ENCODE results near the gene EPB41L5.
"Not testable (repeated sequence)": the region's sequence is repeated elsewhere in the genome, so short reads cannot be mapped to it uniquely, and the experiment has no call there.

Gene EPB41L5

GRCh38 chr2:120148229-120148628, 135.4 kb downstream of the EPB41L5 start:
- DNase-seq: no peak

DNA sequence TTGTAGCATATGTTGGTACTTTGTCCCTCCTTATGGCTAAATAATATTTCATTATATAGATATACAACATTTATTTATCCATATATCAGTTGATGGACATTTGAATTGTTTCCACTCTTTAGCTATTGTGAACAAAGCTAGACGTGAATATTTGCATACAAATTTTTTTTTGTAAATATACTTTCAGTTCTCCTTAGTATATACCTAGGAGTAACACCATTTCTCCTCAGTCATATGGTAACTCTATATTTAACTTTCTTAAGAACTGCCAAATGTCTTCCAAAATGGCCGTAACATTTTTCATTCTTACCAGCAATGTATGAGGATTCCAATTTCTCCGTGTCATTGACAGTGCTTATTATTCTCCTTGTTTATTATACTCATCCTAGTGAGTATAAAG, 135.8 kb downstream of the EPB41L5 start:
- no peak for DNase-seq

DNA sequence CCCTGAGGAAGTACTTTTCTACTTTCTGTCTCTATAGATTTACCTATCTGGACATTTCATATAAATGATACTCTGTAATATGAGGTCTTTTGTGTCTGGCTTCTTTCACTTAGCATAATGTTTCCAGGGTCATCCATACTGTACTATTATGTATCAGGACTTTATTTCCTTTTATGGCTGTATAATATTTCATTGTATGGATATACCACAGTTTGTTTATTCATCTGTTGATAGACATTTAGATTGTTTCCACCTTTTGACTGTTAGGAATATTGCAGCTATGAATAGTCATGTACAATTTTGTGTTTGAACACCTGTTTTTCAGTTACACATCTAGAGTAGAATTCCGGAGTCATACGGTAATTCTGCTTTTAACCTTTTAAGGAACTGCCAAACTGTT, 136.5 kb downstream of the EPB41L5 start:
- DNase-seq: no peak

DNA sequence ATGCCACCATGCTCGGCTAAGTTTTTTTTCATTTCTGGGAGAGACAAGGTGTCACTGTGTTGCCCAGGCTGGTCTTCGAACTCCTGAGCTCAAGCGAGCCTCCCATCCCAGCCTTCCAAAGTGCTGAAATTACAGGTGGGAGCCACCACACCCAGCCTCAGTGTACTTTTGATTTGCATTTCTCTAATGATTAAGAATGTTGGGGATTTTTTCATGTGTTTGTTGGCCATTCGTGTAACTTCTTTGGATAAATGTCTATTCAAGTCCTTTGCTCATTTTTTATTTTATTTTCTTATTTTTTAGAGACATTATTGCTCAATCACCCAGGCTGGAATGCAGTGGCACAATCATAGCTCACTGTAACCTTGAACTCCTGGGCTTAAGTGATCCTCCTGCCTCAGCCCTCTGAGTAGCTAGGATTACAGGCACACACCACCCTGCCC, 137.2 kb downstream of the EPB41L5 start:
- DNase-seq: no peak

GRCh38 chr2:120155308-120155707, 142.4 kb downstream of the EPB41L5 start:
- no peak for DNase-seq

DNA sequence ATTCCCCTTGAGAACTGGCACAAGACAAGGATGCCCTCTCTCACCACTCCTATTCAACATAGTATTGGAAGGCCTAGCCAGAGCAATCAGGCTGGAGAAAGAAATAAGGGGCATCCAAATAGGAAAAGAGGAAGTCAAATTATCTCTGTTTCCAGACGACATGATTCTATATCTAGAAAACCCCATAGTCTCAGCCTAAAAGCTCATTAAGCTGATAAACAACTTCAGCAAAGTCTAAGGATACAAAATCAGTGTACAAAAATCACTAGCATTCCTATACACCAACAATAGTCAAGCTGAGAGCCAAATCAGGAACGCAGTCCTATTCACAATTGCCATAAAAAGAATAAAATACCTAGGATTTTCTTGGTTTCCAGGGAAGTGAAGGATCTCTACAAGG, 145.8 kb downstream of the EPB41L5 start:
- not testable (repeated sequence) for DNase-seq

DNA sequence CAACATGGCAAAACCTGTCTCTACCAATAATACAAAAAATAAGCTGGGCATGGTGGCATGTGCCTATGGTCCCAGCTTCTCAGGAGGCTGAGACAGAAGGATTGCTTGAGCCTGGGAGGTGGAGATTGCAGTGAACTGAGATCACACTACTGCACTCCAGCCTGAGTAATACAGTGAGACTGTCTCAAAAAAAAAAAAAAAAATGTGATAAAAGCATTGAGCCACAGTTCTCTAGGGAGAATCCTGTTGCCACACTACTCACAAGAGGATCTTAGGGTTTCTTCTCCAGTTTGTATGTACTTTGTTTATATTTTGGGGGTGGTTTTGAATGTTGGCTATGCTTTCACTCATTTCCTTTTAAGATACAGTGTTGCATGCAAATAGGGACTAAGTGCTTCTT, 148.3 kb downstream of the EPB41L5 start:
- peak; percentile 23 for DNase-seq

- no peak for DNase-seq
Measured at GRCh38 chr2:120162716-120163115, 149.8 kb downstream of the EPB41L5 start.

DNA sequence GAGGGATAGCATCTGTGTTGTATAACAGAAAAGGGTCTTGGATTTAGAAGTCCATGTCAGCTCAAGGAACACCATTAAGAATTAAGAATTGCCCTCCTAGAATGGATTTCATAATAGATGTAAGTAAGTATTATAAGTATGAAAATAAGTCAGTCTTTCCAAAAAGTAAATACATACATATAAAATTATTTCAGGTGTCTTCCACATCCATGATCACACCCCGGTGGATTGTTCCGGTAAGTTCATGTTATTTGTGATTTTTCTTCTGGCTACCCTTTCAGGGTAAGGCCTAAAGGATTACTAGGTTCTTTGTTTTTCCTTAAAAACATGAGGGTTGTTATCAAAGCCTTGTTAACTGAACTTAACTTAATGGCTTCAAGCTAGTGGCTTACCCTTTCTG, 154.4 kb downstream of the EPB41L5 start:
- DNase-seq: no peak

- DNase-seq: no peak
Measured at GRCh38 chr2:120169020-120169419, 156.1 kb downstream of the EPB41L5 start.

DNA sequence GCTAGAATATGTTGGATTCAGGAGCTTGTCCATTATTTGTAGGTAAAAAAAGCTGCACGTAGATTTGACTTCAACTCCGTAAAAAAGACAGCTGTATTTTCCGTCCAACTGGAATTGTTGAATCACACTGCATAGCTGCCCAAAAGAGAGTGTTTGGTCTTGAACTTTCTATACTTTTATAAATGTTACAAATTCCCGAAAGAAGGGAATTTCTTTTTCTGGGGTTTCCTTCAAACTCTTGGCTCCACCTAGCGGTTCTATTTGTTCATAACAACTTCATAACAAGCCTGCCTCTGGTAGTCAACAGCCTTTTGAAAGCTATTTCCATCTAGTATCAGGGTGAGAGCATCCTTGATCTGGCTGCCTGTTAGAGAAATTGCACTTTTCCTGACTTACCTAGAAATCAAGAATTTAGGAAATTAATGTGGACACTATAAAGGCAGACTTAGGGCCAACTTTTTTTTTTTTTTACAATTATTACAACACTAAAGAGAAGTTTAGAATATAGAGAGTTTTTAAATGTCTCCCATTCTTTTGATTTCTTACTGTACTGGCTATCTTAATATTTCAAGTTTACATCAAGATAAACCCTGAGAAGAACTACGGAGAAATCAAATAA, 162.2 kb downstream of the EPB41L5 start:
- DNase-seq: peak; percentile 64

- no peak for DNase-seq
Measured at GRCh38 chr2:120176526-120176925, 163.6 kb downstream of the EPB41L5 start.

- no peak for DNase-seq
Measured at GRCh38 chr2:120177001-120177621, 164.2 kb downstream of the EPB41L5 start.

DNA sequence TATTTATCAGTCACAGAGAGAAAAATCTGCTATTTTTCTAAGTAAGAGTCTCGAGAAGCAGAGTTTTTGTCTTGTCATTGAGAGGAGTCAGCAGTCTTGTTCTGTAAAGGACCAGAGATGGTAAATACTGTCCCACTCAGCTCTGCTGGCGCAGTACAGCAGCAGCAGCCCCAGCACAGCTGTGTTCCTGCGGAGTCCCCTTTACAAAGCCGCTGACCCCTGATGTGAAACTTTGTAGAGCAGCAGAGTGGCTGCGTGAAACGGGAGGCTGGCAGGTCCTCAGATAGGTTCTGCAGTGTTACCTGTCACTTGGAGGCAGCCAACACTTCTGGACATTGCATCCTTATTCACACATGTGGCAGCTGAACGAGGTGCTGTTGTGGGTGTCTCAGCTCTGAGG, 165.1 kb downstream of the EPB41L5 start:
- no peak for DNase-seq

DNA sequence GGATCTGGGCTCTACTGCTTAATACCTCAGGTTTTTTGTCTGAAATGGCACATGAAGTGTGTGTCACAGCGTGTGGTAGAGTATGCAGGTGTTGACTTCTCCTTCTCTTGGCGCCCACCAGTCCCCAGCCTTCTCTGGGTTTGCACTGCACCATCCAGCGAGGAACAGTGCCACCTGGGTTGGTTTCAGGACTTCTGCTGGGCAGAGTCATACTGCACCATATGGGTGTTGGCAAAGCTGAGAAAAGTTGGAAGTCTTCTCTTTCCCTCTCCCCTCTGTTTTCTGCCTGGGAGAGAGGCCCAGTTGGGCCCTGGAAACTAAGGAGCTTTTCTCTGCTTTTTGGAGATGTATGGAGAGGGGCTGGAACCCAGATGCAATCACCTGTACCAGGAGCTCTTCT, 166.5 kb downstream of the EPB41L5 start:
- DNase-seq: no peak

DNA sequence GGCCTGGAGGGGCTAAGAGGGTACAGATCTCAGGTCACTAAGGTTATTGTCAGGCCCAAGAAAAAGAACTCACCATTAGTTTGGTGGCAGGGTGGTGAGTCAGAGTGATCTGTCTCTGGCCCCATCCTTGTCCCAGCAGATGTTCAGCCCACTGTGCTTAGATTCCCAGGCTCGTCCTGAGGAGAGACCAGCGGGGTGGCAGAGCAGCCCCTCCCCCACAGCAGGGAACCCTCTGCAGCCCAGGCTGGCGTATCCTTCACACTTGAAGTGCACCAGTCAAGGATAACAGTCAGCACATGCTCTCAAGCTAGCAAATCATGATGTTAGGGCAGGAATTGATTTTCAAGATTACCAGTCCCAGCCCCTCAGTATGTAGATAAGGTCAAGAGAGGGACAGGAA, 167.2 kb downstream of the EPB41L5 start:
- DNase-seq: no peak

- no peak for DNase-seq
Measured at GRCh38 chr2:120182019-120182560, 169.2 kb downstream of the EPB41L5 start.

DNA sequence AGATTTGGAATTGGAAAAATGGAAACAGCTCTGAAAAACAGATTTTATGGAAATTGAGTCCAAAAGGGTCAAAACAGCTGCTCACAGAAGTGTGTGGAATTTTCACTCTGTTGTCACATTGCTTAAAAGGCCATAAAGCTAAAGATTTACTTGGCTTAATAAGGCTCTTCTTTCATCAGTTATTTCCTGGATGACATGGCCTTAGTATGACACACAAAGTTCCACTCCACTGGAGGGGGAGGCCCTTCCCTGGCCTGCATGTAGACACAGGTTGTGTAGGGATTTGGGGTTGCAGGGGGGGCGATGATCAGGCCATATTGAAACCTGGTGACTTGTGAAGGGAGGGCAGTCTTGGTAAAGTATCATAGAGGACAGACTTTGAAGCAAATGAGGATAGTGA, 176.3 kb downstream of the EPB41L5 start:
- no peak for DNase-seq

GRCh38 chr2:120192280-120192679, 179.4 kb downstream of the EPB41L5 start:
- no peak for DNase-seq

DNA sequence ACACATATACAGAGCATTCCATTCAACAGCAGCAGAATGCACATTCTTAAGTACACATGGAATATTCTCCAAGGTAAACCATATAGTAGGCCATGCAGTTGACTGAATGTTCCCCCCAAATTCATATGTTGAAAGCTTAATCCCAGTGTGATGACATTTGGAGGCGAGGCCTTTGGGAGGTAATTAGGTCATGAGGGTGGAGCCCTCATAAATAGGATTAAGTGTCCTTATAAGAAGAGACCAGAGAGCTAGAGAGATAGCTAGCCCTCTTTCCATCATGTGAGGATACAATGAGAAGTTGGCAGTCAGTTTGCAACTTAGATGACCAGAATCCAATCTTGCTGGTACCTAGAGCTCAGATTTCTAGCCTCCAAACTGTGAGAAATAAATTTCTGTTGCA, 182.7 kb downstream of the EPB41L5 start:
- no peak for DNase-seq

DNA sequence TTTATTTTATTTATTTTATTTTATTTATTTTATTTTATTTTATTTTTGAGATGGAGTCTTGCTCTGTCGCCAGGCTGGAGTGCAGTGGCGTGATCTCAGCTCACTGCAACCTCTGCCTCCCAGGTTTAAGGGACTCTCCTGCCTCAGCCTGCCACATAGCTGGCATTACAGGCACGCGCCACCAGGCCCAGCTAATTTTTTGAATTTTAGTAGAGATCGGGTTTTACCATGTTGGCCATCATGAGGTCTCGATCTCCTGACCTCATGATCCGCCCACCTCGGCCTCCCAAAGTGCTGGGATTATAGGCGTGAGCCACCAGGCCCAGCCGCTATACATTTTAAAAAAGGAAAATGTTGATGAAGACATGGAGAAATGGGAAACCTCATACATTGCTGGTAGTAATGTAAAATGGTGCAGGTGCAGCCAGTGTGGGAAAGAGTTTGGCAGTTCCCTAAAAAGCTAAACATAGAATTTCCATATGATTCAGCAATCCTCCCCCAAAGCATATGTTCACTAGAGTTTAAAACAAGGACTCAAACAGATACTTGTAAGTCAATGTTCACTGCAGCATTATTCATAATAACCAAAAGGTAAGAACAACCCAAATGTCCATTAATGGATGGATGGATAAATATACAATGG, 187.1 kb downstream of the EPB41L5 start:
- not testable (repeated sequence) for DNase-seq

GRCh38 chr2:120203251-120204021, 190.6 kb downstream of the EPB41L5 start:
- no peak for DNase-seq

DNA sequence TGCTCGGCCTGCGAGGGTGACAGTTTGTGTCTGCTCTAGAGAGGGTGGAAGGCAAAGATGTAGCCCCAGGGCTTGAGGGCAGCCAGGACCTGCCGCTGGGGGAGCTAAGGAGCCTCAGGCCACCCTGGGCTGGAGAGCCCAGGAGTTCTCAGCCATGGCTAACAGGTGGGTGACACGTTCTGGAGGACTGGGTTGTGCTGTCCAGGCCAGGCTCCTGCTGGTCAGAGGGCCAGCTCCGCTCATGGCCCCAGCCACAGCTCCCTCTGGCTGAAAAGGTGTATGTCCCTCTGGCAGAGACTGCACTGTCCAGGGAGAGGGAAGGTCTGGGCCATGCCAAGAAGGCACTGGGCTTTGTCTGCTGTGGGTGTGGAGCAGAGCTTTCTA, 191.1 kb downstream of the EPB41L5 start:
- DNase-seq: no peak

All from fibroblast of skin of right biceps (primary cell).